ENCODE data around the gene TRIM4. TPM values are rescaled to one million over a fixed set of nuclear protein-coding genes. Genes with fewer than 3 reads are reported as not detected.
"Not testable (repeated sequence)": the region's sequence is repeated elsewhere in the genome, so short reads cannot be mapped to it uniquely, and the experiment has no call there.

Gene TRIM4
- total RNA-seq, 1 experiment from 2014 or later, result 6.9 TPM

- not testable (repeated sequence) for H3K56ac ChIP-seq (ENCODE audit: insufficient read length, low read depth, low read length); H2BK12ac ChIP-seq (ENCODE audit: insufficient read length, low read depth, low read length); H3K9me3 ChIP-seq (ENCODE audit: control insufficient read depth, low read depth, low read length); H2AK5ac ChIP-seq (ENCODE audit: insufficient read length, low read length); H3K79me2 ChIP-seq (ENCODE audit: insufficient read depth, low read length); H3K79me1 ChIP-seq (ENCODE audit: insufficient read depth, low read depth, low read length, poor library complexity, severe bottlenecking); DNase-seq; H3T11ph ChIP-seq (ENCODE audit: low read length); H3K4me1 Mint-ChIP-seq; H2BK5ac ChIP-seq (ENCODE audit: insufficient read length, low read length); H3K14ac ChIP-seq (ENCODE audit: insufficient read depth, low read length); H3K27ac ChIP-seq (ENCODE audit: insufficient read length, low read depth, low read length); H2BK20ac ChIP-seq (ENCODE audit: low read depth, low read length, poor library complexity, severe bottlenecking); H2BK120ac ChIP-seq (ENCODE audit: low read depth, low read length, poor library complexity, severe bottlenecking); H4K8ac ChIP-seq (replicated peaks; ENCODE audit: insufficient read length, low read depth, low read length); H3K27ac Mint-ChIP-seq; H3K4ac ChIP-seq (ENCODE audit: low read depth, low read length); H3K9ac ChIP-seq (ENCODE audit: extremely low read depth, insufficient read length, low read length); H3K4me3 Mint-ChIP-seq; H3K18ac ChIP-seq (ENCODE audit: insufficient read length, low read depth, low read length); H3K4me2 ChIP-seq (ENCODE audit: insufficient read depth, insufficient read length, low read length); H4K20me1 ChIP-seq (ENCODE audit: control insufficient read depth, insufficient read depth, insufficient read length); H3K23ac ChIP-seq (ENCODE audit: insufficient read length, low read depth, low read length); H3K27me3 Mint-ChIP-seq (ENCODE audit: low read depth); H3K27me3 ChIP-seq (ENCODE audit: insufficient read depth, low read length); H4K5ac ChIP-seq (ENCODE audit: insufficient read length, low read depth, low read length); H2BK15ac ChIP-seq (ENCODE audit: low read depth, low read length); H3K4me1 ChIP-seq (ENCODE audit: insufficient read depth, low read length); H3K23me2 ChIP-seq (ENCODE audit: insufficient read length, low read depth, low read length, poor library complexity, severe bottlenecking); H2AFZ ChIP-seq (ENCODE audit: low read length); H4K91ac ChIP-seq (ENCODE audit: insufficient read length, low read depth, low read length)
- peaks cover 18 to 42% (median 29%) of the 10 kb centered on the region in 3 experiments for H3K36me3 Mint-ChIP-seq (ENCODE audit: insufficient read depth in 1 of 3, low read depth in 3 of 3)
- peaks cover 36 to 42% of the 10 kb centered on the region in 2 experiments for H3K9me3 Mint-ChIP-seq
- WGBS (ENCODE audit: extremely low coverage, insufficient read length, low lambda C conversion rate), result no CpG with 5 or more reads among the region's 6 CpGs
These were observed 31.5 kb upstream of the TRIM4 start for GRCh38 chr7:99950819-99951218.
